ENCODE results near the gene RABGEF1. TPM values are rescaled to one million over a fixed set of nuclear protein-coding genes. Genes with fewer than 3 reads are reported as not detected.
"Not testable (repeated sequence)": the region's sequence is repeated elsewhere in the genome, so short reads cannot be mapped to it uniquely, and the experiment has no call there.

Gene RABGEF1
- 16.5 TPM for total RNA-seq
- polyA plus RNA-seq = 17.0 TPM
- long read RNA-seq, donor 1 = 0 reads
- long read RNA-seq, donor 2 = 0 reads
- long read RNA-seq, donor 3, partial matches to known transcripts = 7 of 10 reads
- long read RNA-seq, donor 3, other reads (novel, unspliced or antisense) = 0 of 10 reads
- long read RNA-seq, donor 4, partial matches to known transcripts = 0 of 2 reads
- long read RNA-seq, donor 4, other reads (novel, unspliced or antisense) = 0 of 2 reads
- long read RNA-seq, donor 5 = 0 reads
- long read RNA-seq, donor 6, partial matches to known transcripts = 0 of 1 reads
- long read RNA-seq, donor 6, other reads (novel, unspliced or antisense) = 0 of 1 reads
- long read RNA-seq, donor 7, partial matches to known transcripts = 0 of 1 reads
- long read RNA-seq, donor 7, other reads (novel, unspliced or antisense) = 0 of 1 reads
- long read RNA-seq, donor 8, partial matches to known transcripts = 0 of 1 reads
- long read RNA-seq, donor 8, other reads (novel, unspliced or antisense) = 0 of 1 reads
- long read RNA-seq, donor 9, partial matches to known transcripts = 0 of 1 reads
- long read RNA-seq, donor 9, other reads (novel, unspliced or antisense) = 0 of 1 reads
- long read RNA-seq, donor 10, partial matches to known transcripts = 0 of 4 reads
- long read RNA-seq, donor 10, other reads (novel, unspliced or antisense) = 0 of 4 reads

DNA sequence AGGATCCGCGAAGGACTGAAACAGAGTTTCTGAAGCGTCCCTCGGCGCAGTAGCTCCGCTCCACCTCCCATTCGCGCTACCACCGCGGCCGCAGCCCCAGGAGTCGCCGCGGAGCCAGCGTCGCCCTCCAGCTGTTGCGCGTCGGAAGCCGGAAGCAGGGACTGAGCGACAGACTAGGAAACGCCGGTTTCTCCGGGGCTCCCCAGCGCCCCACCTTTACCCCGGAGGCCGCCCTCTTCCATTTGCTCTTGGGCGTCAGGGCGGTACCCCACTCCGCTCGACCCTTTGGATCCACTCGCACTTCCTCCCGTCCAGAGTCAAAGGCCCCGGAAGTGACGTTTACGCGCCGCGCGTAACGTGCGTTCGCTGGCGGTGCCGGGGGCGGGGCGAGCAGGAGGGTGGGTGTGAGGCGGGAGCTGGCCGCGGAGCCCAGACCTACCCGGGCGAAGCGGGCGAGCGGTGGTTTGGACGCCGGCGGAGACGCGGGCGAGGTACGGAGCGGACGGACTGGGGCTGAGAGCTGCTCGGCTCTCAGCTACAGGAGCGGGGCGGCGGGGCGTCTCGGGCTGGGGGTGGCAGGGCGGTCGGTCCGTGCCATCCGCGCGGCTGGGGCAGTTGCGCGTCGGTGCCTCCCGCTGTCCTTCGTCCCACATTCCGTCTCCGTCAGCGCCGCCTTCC lies at the start of gene RABGEF1:
TSS of gene RABGEF1 (plus strand) at position 432 of the 678 bp plus-strand sequence. CDS start 31,167 bp downstream, outside the sequence.
- H3K27me3 ChIP-seq (ENCODE audit: control insufficient read depth in 2 of 2, insufficient read depth in 1 of 2, low read length in 1 of 2) = no peaks in the 10 kb centered on the region
- H3K36me3 ChIP-seq (ENCODE audit: control insufficient read depth in 2 of 2, insufficient read depth in 2 of 2, low read length in 1 of 2) = peaks cover 0 to 2% of the 10 kb centered on the region in 2 donors
- peak within 1 kb of the TSS; percentile 87 to 92 for H3K4me3 ChIP-seq (ENCODE audit: low read length in 2 of 2)
- H3K9me3 ChIP-seq (ENCODE audit: control insufficient read depth in 2 of 2, insufficient read depth in 1 of 2, low read length in 1 of 2) = peaks cover 0 to 3% of the 10 kb centered on the region in 2 donors
- H3K4me1 ChIP-seq (ENCODE audit: control insufficient read depth in 2 of 2, insufficient read depth in 2 of 2, low read length in 2 of 2) = peaks cover 2 to 11% of the 10 kb centered on the region in 2 donors
- under 1% methylated on average over 85 of the region's 85 CpGs for WGBS
- peak; percentile 91 to 99 (median 95) for DNase-seq (ENCODE audit: low read depth in 6 of 9, low spot score in 9 of 9)
- H3K27ac ChIP-seq (ENCODE audit: low read depth in 1 of 2, low read length in 1 of 2) = peak within 1 kb of the TSS; percentile 95 to 97

- H3K27me3 ChIP-seq (ENCODE audit: control insufficient read depth in 2 of 2, insufficient read depth in 1 of 2, low read length in 1 of 2) = no peaks in the 10 kb centered on the region
- no peaks in the 10 kb centered on the region for H3K36me3 ChIP-seq (ENCODE audit: control insufficient read depth in 2 of 2, insufficient read depth in 2 of 2, low read length in 1 of 2)
- H3K4me3 ChIP-seq (ENCODE audit: low read length in 2 of 2) = no peak overlapping the region
- H3K9me3 ChIP-seq (ENCODE audit: control insufficient read depth in 2 of 2, insufficient read depth in 1 of 2, low read length in 1 of 2) = no peaks in the 10 kb centered on the region
- WGBS = 94% methylated on average over 4 of the region's 4 CpGs
- no peaks in the 10 kb centered on the region for H3K4me1 ChIP-seq (ENCODE audit: control insufficient read depth in 2 of 2, insufficient read depth in 2 of 2, low read length in 2 of 2)
- no peak overlapping the region for H3K27ac ChIP-seq (ENCODE audit: low read depth in 1 of 2, low read length in 1 of 2)
- no peak for DNase-seq (ENCODE audit: low read depth in 6 of 9, low spot score in 9 of 9)
These were observed 47.2 kb upstream of the RABGEF1 start for GRCh38 chr7:66693331-66693730.

DNA sequence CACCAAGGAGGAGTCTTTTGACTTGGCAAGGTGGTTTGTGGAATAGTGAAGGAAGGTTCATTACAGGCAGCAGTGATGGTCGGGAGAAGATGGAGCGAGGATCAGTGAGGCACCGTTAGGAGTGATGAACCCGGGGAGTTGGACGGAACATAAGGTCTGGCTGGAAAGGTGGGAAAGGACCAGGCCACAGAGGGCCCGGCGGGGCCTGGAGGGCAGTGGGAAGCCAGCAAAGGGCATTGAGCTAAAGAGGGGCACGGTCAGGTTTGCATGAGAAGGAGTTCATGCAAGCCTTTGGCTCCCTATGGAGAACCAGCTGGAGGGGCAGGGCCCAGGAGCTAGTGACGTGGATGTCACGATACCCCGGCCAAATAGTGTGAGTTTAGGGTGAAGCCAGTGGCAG lies 46.2 kb upstream of the RABGEF1 start:
- 98% methylated on average over 11 of the region's 11 CpGs for WGBS
- Histone ChIP-seq H3K27me3 (ENCODE audit: control insufficient read depth in 2 of 2, insufficient read depth in 1 of 2, low read length in 1 of 2) (no peaks in the 10 kb centered on the region), H3K27ac (ENCODE audit: low read depth in 1 of 2, low read length in 1 of 2) (no peak overlapping the region), H3K4me3 (ENCODE audit: low read length in 2 of 2) (no peak overlapping the region), H3K9me3 (ENCODE audit: control insufficient read depth in 2 of 2, insufficient read depth in 1 of 2, low read length in 1 of 2) (no peaks in the 10 kb centered on the region), H3K36me3 (ENCODE audit: control insufficient read depth in 2 of 2, insufficient read depth in 2 of 2, low read length in 1 of 2) (no peaks in the 10 kb centered on the region), H3K4me1 (ENCODE audit: control insufficient read depth in 2 of 2, insufficient read depth in 2 of 2, low read length in 2 of 2) (no peaks in the 10 kb centered on the region)
- DNase-seq (ENCODE audit: low read depth in 6 of 9, low spot score in 9 of 9) = no peak

DNA sequence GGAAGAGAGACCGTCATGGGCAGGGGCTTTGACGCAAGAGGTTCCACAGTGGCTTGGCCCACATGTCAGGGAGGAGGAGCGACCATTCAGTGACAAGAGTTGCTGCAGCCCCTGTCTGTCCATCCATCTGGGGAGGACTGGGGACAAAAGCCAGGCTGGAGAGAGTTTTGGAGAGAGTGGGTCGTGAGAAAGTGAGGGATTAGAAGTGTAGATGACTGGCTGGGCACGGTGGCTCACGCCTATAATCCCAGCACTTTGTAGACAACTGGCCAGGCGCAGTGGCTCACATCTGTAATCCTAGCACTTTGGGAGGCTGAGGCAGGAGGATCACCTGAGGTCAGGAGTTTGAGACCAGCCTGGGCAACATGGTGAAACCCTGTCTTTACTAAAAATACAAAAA lies 45.1 kb upstream of the RABGEF1 start:
- H3K36me3 ChIP-seq (ENCODE audit: control insufficient read depth in 2 of 2, insufficient read depth in 2 of 2, low read length in 1 of 2); DNase-seq (ENCODE audit: low read depth in 6 of 9, low spot score in 9 of 9): not testable (repeated sequence)
- WGBS = 84% methylated on average over 7 of the region's 7 CpGs

GRCh38 chr7:66696134-66696533 lies 44.4 kb upstream of the RABGEF1 start:
- not testable (repeated sequence) for H3K27me3 ChIP-seq (ENCODE audit: control insufficient read depth in 2 of 2, insufficient read depth in 1 of 2, low read length in 1 of 2); H3K27ac ChIP-seq (ENCODE audit: low read depth in 1 of 2, low read length in 1 of 2); H3K9me3 ChIP-seq (ENCODE audit: control insufficient read depth in 2 of 2, insufficient read depth in 1 of 2, low read length in 1 of 2); H3K4me1 ChIP-seq (ENCODE audit: control insufficient read depth in 2 of 2, insufficient read depth in 2 of 2, low read length in 2 of 2); DNase-seq (ENCODE audit: low read depth in 6 of 9, low spot score in 9 of 9); H3K4me3 ChIP-seq (ENCODE audit: low read length in 2 of 2); H3K36me3 ChIP-seq (ENCODE audit: control insufficient read depth in 2 of 2, insufficient read depth in 2 of 2, low read length in 1 of 2)
- WGBS = 95% methylated on average over 5 of the region's 5 CpGs

More for the DNA sequence above, 45.1 kb upstream of the RABGEF1 start:
- H3K4me1 ChIP-seq (ENCODE audit: control insufficient read depth in 2 of 2, insufficient read depth in 2 of 2, low read length in 2 of 2); H3K4me3 ChIP-seq (ENCODE audit: low read length in 2 of 2); H3K27ac ChIP-seq (ENCODE audit: low read depth in 1 of 2, low read length in 1 of 2); H3K9me3 ChIP-seq (ENCODE audit: control insufficient read depth in 2 of 2, insufficient read depth in 1 of 2, low read length in 1 of 2); H3K27me3 ChIP-seq (ENCODE audit: control insufficient read depth in 2 of 2, insufficient read depth in 1 of 2, low read length in 1 of 2): not testable (repeated sequence)

- no peaks in the 10 kb centered on the region for H3K27me3 ChIP-seq (ENCODE audit: control insufficient read depth in 2 of 2, insufficient read depth in 1 of 2, low read length in 1 of 2)
- H3K4me3 ChIP-seq (ENCODE audit: low read length in 2 of 2) = no peak overlapping the region
- no peak overlapping the region for H3K27ac ChIP-seq (ENCODE audit: low read depth in 1 of 2, low read length in 1 of 2)
- 91% methylated on average over 2 of the region's 2 CpGs for WGBS
- no peaks in the 10 kb centered on the region for H3K36me3 ChIP-seq (ENCODE audit: control insufficient read depth in 2 of 2, insufficient read depth in 2 of 2, low read length in 1 of 2)
- H3K4me1 ChIP-seq (ENCODE audit: control insufficient read depth in 2 of 2, insufficient read depth in 2 of 2, low read length in 2 of 2) = no peaks in the 10 kb centered on the region
- no peaks in the 10 kb centered on the region for H3K9me3 ChIP-seq (ENCODE audit: control insufficient read depth in 2 of 2, insufficient read depth in 1 of 2, low read length in 1 of 2)
- DNase-seq (ENCODE audit: low read depth in 6 of 9, low spot score in 9 of 9) = no peak
These were observed 43.8 kb upstream of the RABGEF1 start for GRCh38 chr7:66696774-66697191.

GRCh38 chr7:66697449-66698438 lies 42.8 kb upstream of the RABGEF1 start:
- H3K4me1 ChIP-seq (ENCODE audit: control insufficient read depth in 2 of 2, insufficient read depth in 2 of 2, low read length in 2 of 2) = no peaks in the 10 kb centered on the region
- H3K4me3 ChIP-seq (ENCODE audit: low read length in 2 of 2) = no peak overlapping the region
- no peaks in the 10 kb centered on the region for H3K36me3 ChIP-seq (ENCODE audit: control insufficient read depth in 2 of 2, insufficient read depth in 2 of 2, low read length in 1 of 2)
- DNase-seq (ENCODE audit: low read depth in 6 of 9, low spot score in 9 of 9) = no peak
- H3K27me3 ChIP-seq (ENCODE audit: control insufficient read depth in 2 of 2, insufficient read depth in 1 of 2, low read length in 1 of 2) = no peaks in the 10 kb centered on the region
- no peak overlapping the region for H3K27ac ChIP-seq (ENCODE audit: low read depth in 1 of 2, low read length in 1 of 2)
- H3K9me3 ChIP-seq (ENCODE audit: control insufficient read depth in 2 of 2, insufficient read depth in 1 of 2, low read length in 1 of 2) = no peaks in the 10 kb centered on the region
- WGBS = 88% methylated on average over 20 of the region's 20 CpGs

DNA sequence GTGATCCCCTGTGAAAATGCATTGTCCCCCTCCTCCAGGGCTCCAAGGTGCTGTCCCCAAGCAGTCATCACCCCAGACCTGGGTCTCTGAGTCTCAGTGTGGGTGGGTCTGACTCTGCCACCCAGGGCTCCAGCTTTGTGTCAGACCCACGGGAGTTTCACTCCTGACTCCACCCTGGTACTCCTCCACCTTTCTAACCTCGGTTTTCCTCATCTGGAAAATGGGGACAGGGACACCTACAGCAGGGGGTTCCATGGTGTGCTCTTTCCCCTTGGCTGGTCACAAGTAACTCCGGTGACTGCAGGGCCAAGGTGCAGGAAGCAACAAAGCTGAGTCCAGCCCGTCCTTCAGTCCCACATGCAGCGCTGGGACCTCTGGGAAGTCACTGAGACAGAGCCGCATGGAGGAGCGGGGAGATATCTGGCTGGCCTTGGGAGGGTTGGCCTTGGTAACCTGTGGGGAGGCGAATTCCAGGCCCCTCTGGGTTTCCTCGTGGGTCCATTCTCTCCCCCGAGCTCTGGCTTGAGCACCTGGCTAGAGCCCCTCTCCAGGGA lies 41.8 kb upstream of the RABGEF1 start:
- H3K9me3 ChIP-seq (ENCODE audit: control insufficient read depth in 2 of 2, insufficient read depth in 1 of 2, low read length in 1 of 2) = no peaks in the 10 kb centered on the region
- WGBS = 95% methylated on average over 10 of the region's 10 CpGs
- DNase-seq (ENCODE audit: low read depth in 6 of 9, low spot score in 9 of 9) = no peak
- no peak overlapping the region for H3K4me3 ChIP-seq (ENCODE audit: low read length in 2 of 2)
- H3K27ac ChIP-seq (ENCODE audit: low read depth in 1 of 2, low read length in 1 of 2) = no peak overlapping the region
- no peaks in the 10 kb centered on the region for H3K36me3 ChIP-seq (ENCODE audit: control insufficient read depth in 2 of 2, insufficient read depth in 2 of 2, low read length in 1 of 2)
- no peaks in the 10 kb centered on the region for H3K27me3 ChIP-seq (ENCODE audit: control insufficient read depth in 2 of 2, insufficient read depth in 1 of 2, low read length in 1 of 2)
- H3K4me1 ChIP-seq (ENCODE audit: control insufficient read depth in 2 of 2, insufficient read depth in 2 of 2, low read length in 2 of 2) = no peaks in the 10 kb centered on the region
